ENCODE measurements around the gene COQ8A. TPM values are rescaled to one million over a fixed set of nuclear protein-coding genes. Genes with fewer than 3 reads are reported as not detected.
A peak's percentile ranks its signal among the peaks of the same experiment; 100 is the strongest.

The COQ8A gene
- total RNA-seq, 4 donors from 2014 or later: 73.1 to 118 (median 80.9) TPM

GRCh38 chr1:226945858-226946245, 5.8 kb downstream of the COQ8A start:
- H3K4me1 ChIP-seq: peaks cover 50 to 79% (median 72%) of the 10 kb centered on the region in 4 donors
- no peaks in the 10 kb centered on the region for H3K27me3 ChIP-seq
- peak overlapping the region; percentile 45 to 93 (median 52) for H3K27ac ChIP-seq (replicated peaks in 1 of 4)
- H3K36me3 ChIP-seq: no peaks in the 10 kb centered on the region
- H3K4me3 ChIP-seq: peak overlapping the region in 1 of 4 donors; percentile 13
- 85% methylated on average over 8 of the region's 8 CpGs for WGBS
- no peak for DNase-seq (ENCODE audit: extremely low spot score)
- TF ChIP-seq POLR2A (IDR thresholded peaks at IDR 0.05; ENCODE audit: low read depth) (no peak), POLR2AphosphoS5 (IDR thresholded peaks at IDR 0.05) (no peak), EP300 (IDR thresholded peaks at IDR 0.05) (no peak), CTCF (IDR thresholded peaks at IDR 0.05) (no peak)
- peaks cover 0 to 8% (median 3%) of the 10 kb centered on the region in 4 donors for H3K9me3 ChIP-seq
- intact Hi-C loops (cut with DNase I): no loop called here

- Histone ChIP-seq H3K36me3 (no peaks in the 10 kb centered on the region), H3K4me3 (no peak overlapping the region), H3K27ac (replicated peaks in 1 of 4) (peak overlapping the region; percentile 45 to 93 (median 52)), H3K9me3 (peaks cover 0 to 8% (median 3%) of the 10 kb centered on the region in 4 donors), H3K4me1 (peaks cover 48 to 79% (median 72%) of the 10 kb centered on the region in 4 donors), H3K27me3 (no peaks in the 10 kb centered on the region)
- DNase-seq (ENCODE audit: extremely low spot score): no peak
- intact Hi-C loops (cut with DNase I): no loop called here
- TF ChIP-seq EP300 (IDR thresholded peaks at IDR 0.05) (no peak), CTCF (IDR thresholded peaks at IDR 0.05) (no peak), POLR2A (IDR thresholded peaks at IDR 0.05; ENCODE audit: low read depth) (no peak), POLR2AphosphoS5 (IDR thresholded peaks at IDR 0.05) (no peak)
- WGBS: 88% methylated on average over 7 of the region's 9 CpGs
These were observed 6.2 kb downstream of the COQ8A start for GRCh38 chr1:226946285-226946684.

GRCh38 chr1:226946841-226947240, 6.7 kb downstream of the COQ8A start:
- DNase-seq (ENCODE audit: extremely low spot score): no peak
- H3K9me3 ChIP-seq: peaks cover 0 to 8% (median 3%) of the 10 kb centered on the region in 4 donors
- peak overlapping the region in 3 of 4 donors; percentile 18 to 93 (median 45) for H3K27ac ChIP-seq (replicated peaks in 1 of 4)
- intact Hi-C loops (cut with DNase I): no loop called here
- no peaks in the 10 kb centered on the region for H3K27me3 ChIP-seq
- H3K36me3 ChIP-seq: no peaks in the 10 kb centered on the region
- WGBS: 91% methylated on average over 3 of the region's 3 CpGs
- H3K4me3 ChIP-seq: no peak overlapping the region
- no peak for TF ChIP-seq POLR2A (IDR thresholded peaks at IDR 0.05; ENCODE audit: low read depth)
- no peak for TF ChIP-seq CTCF (IDR thresholded peaks at IDR 0.05)
- no peak for TF ChIP-seq EP300 (IDR thresholded peaks at IDR 0.05)
- TF ChIP-seq POLR2AphosphoS5 (IDR thresholded peaks at IDR 0.05): no peak
- H3K4me1 ChIP-seq: peaks cover 48 to 79% (median 70%) of the 10 kb centered on the region in 4 donors

GRCh38 chr1:226948051-226948450, 8.0 kb downstream of the COQ8A start:
- intact Hi-C loops (cut with DNase I): no loop called here
- Histone ChIP-seq H3K9me3 (peaks cover 0 to 8% (median 3%) of the 10 kb centered on the region in 4 donors), H3K4me3 (no peak overlapping the region), H3K4me1 (peaks cover 48 to 79% (median 69%) of the 10 kb centered on the region in 4 donors), H3K27ac (replicated peaks in 1 of 4) (no peak overlapping the region), H3K27me3 (no peaks in the 10 kb centered on the region), H3K36me3 (no peaks in the 10 kb centered on the region)
- no peak for TF ChIP-seq EP300 (IDR thresholded peaks at IDR 0.05)
- TF ChIP-seq POLR2A (IDR thresholded peaks at IDR 0.05; ENCODE audit: low read depth): no peak
- TF ChIP-seq POLR2AphosphoS5 (IDR thresholded peaks at IDR 0.05): no peak
- no peak for TF ChIP-seq CTCF (IDR thresholded peaks at IDR 0.05)
- DNase-seq (ENCODE audit: extremely low spot score): no peak
- 97% methylated on average over 2 of the region's 2 CpGs for WGBS

GRCh38 chr1:226948480-226948879, 8.4 kb downstream of the COQ8A start:
- no peak overlapping the region for H3K27ac ChIP-seq (replicated peaks in 1 of 4)
- WGBS: 95% methylated on average over 6 of the region's 6 CpGs
- TF ChIP-seq POLR2A (IDR thresholded peaks at IDR 0.05; ENCODE audit: low read depth) (no peak), POLR2AphosphoS5 (IDR thresholded peaks at IDR 0.05) (no peak)
- H3K27me3 ChIP-seq: no peaks in the 10 kb centered on the region
- peaks cover 44 to 79% (median 69%) of the 10 kb centered on the region in 4 donors for H3K4me1 ChIP-seq
- no peak for DNase-seq (ENCODE audit: extremely low spot score)
- intact Hi-C loops (cut with DNase I): no loop called here
- H3K9me3 ChIP-seq: peaks cover 0 to 8% (median 3%) of the 10 kb centered on the region in 4 donors
- H3K4me3 ChIP-seq: no peak overlapping the region
- no peaks in the 10 kb centered on the region for H3K36me3 ChIP-seq

All from esophagus muscularis mucosa (tissue), 4 donors.